GM03348 (cell line): Measurements from ENCODE around the gene GCDH.
"Not testable (repeated sequence)": the region's sequence is repeated elsewhere in the genome, so short reads cannot be mapped to it uniquely, and the experiment has no call there.

Experiments used
- DNase-seq: peaks from one replicate; pipeline ENCODE4 v3.0.0; 2012; ENCODE audit warnings: low spot score

The GCDH gene

GRCh38 chr19:12872941-12873890 lies 17.7 kb upstream of the GCDH start:
- peak; percentile 43 for DNase-seq

DNA sequence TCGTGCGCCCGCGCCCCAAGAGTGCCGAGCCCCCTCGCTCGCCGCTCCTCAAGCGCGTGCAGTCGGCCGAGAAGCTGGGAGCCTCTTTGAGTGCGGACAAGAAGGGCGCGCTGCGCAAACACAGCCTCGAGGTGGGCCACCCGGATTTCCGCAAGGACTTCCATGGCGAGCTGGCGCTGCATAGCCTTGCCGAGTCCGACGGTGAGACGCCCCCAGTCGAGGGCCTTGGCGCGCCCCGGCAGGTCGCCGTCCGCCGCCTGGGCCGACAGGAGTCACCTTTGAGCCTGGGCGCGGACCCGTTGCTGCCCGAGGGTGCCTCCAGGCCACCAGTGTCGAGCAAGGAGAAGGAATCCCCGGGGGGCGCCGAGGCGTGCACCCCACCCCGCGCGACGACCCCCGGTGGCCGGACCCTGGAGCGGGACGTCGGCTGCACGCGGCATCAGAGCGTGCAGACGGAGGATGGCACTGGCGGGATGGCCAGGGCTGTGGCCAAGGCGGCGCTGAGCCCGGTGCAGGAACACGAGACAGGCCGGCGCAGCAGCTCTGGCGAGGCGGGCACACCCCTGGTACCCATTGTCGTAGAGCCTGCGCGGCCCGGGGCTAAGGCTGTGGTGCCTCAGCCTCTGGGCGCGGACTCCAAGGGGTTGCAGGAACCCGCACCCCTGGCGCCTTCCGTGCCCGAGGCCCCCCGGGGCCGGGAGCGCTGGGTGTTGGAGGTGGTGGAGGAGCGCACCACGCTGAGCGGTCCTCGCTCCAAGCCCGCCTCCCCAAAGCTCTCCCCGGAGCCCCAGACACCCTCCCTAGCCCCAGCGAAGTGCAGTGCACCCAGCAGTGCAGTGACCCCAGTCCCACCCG lies 16.8 kb upstream of the GCDH start:
- DNase-seq, result no peak

DNA sequence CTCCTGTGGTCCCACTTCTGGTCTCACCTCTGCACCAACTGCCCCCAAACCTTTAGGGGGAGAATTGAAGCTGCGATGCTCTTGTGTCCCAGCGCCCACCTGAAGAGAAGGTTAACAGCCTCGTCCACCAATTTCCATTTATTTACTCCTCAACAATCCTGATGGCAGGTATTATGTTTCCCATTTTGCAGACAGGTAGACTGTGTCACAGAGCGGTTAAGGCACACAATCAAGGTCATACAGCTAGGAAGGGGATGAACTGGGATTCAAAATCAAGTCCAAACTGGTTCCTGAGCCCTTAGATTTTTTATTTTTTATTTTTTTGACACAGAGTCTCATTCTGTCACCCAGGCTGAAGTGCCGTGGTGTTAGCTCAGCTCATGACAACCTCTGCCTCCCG lies 15.9 kb upstream of the GCDH start:
- no peak for DNase-seq

DNA sequence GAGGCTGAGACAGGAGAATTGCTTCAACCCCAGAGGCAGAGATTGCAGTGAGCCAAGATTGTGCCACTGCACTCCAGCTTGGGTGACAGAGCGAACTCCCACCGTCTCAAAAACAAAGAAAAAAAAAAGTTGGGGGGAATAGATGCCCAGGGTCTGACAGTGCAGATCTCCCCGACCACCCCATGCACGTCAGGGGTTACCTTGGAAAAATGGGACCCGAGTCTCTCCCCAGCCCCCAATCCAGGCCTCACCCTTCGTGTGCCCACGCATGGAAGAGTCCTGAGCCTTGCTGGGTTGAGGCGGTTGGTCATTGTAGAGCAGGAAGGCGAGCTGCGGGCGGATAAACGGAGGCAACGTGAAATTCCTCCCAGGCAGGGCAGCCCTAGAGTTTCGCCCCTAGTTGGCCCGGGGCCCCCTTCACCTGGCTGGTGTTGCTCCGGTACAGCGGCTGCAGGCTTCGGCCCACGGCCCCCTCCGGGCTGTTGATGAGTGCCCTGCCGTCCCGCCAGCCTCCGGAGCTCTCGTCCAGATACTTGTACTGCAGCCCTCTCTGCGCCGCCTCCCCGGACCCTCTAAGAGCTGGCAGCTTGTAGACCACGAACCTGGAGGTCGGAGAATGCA lies 10.3 kb upstream of the GCDH start:
- DNase-seq, result peak; percentile 50

GRCh38 chr19:12881172-12881808 lies 9.7 kb upstream of the GCDH start, which contains the start of gene DNASE2:
Gene DNASE2, minus strand, starts transcription at chr19:12881449. Its CDS starts 74 bp downstream, at chr19:12881375.
- peak; percentile 99 for DNase-seq

DNA sequence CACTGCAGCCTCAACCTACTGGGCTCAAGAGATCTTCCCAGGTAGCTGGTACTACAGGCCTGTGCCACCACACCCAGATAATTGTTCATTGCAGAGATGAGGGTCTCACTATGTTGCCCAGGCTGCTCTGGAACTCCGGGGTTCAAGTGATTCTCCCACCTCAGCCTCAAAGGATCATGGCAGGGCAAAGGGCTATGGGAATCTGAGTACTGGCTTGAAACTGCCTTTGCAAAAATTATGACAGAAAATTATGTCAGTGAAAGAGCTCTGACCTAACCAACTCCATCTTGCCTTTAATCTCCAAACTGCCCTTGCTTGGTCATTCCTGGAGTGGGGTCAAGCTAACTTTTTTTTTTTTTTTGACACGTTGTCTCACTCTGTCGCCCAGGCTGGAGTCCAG lies 8.4 kb upstream of the GCDH start:
- no peak for DNase-seq

DNA sequence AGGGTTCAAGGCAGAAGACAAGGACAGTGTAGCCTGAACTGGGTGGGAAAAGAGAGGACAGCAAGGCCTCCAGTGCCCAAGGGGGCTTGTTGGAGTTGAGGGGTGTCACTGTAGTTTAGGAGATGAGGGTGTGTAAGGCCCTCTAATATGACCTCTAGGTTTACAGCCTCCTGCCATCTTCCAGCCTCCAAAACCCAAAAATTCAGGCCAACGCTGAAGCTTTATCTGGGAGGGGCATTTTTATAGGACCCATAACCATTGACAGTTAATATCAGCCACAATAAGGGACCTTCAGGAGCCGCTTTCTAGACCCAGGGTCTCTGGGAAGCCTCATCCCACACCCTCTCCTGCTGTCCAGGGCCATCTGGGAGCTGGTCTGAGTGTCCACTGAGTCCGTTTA lies 6.8 kb upstream of the GCDH start:
- no peak for DNase-seq

- DNase-seq, result no peak
Measured at GRCh38 chr19:12884627-12884925, 6.4 kb upstream of the GCDH start.

GRCh38 chr19:12884926-12885748 lies 5.8 kb upstream of the GCDH start:
- peak; percentile 83 for DNase-seq

- DNase-seq, result no peak
Measured at GRCh38 chr19:12885749-12886650, 5.0 kb upstream of the GCDH start.

DNA sequence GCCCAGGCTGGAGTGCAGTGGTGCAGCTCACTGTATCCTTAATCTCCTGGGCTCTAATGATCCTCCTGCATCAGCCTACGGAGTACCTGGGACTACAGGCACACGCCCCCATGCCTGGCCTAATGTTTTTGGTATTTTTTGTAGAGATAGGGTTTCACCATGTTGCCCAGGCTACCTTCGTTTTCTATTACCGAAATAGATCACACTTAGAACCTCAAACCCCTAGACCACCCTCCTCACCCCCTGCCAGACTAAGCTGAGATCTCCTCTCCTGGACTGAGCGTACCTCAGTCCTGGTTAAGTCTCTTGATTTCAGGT lies 4.3 kb upstream of the GCDH start:
- no peak for DNase-seq

GRCh38 chr19:12886969-12887747 lies 3.8 kb upstream of the GCDH start, which contains the start of gene KLF1:
Gene KLF1, minus strand, starts transcription at chr19:12887201. Its CDS starts 61 bp downstream, at chr19:12887140.
- DNase-seq, result no peak

DNA sequence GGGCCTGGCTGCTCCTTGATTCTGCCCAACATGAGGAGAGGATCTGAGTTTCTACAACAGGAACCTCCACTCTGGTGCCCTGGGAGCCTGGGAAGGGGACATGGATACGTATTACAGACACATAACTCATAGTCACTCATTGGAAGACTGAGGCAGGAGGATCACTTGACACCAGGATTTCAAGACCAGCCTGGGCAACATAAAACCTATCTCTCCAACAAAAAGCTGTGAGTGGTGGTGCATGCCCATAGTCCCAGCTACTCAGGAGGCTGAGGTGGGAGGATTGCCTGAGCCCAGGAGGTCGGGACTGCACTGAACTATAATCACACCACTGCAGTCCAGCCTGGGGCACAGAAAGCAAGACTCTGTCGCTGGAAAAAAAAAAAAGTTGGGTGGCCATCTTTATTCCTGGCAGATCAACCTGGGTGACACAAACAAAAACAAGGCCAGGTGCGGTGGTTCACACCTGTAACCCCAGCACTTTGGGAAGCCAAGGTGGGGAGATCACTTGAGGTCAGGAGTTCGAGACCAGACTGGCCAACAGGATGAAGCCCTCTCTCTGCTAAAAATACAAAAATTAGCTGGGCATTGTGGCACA lies 2.9 kb upstream of the GCDH start:
- no peak for DNase-seq

- DNase-seq, result not testable (repeated sequence)
Measured at GRCh38 chr19:12890299-12890786, 617 bp upstream of the GCDH start.

DNA sequence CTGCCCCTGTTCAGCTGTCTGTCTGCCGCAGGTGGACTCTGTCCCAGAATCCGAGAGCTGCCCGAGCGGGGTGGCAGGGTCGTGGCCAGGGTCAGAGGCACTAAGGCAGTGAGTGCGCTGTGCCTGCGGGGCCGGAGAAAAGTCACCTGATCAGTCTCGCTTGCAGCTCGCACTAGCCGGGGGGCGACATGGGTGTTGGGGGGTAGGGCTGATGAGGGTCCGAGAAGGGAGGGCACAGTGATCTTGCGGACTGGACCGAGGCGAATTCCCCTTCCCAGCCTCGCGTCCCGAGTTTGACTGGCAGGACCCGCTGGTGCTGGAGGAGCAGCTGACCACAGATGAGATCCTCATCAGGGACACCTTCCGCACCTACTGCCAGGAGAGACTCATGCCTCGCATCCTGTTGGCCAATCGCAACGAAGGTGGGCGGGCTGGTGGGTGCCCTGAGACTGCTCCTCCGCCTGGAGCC lies 627 bp downstream of the GCDH start:
- DNase-seq, result no peak

GRCh38 chr19:12893582-12893981 lies 2.6 kb downstream of the GCDH start:
- no peak for DNase-seq

DNA sequence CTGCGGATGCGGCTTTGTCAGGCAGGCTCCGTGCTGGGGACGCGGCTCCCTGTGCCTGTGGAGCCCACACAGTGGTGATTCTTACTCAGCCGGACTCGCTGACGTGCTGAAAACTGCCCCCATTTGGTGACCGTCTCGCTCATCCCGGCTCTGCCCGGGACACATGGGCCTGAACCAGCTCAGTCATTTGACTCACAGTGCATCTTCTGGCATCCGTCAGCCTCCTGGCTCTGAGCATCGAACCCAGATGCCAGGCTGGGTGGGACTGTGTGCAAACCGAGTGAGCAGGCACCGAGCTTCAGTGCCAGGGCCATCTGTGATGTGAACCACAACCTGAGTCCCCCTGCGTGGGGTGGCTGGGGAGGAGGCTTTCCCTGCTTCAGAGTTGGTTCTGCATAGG lies 5.5 kb downstream of the GCDH start:
- no peak for DNase-seq

GRCh38 chr19:12899891-12900518 lies 9.0 kb downstream of the GCDH start:
- no peak for DNase-seq
